Activated effector memory CD4-positive, alpha-beta T cell treated with Interleukin-2 at 50 U/mL for 16 hours (primary cell): Measurements from ENCODE around the gene DVL3.
A peak's percentile ranks its signal among the peaks of the same experiment; 100 is the strongest.

ENCODE experiments used
- DNase-seq: peaks from one replicate; pipeline ENCODE4 v3.0.0-alpha.2; 2020

The DVL3 gene

DNA sequence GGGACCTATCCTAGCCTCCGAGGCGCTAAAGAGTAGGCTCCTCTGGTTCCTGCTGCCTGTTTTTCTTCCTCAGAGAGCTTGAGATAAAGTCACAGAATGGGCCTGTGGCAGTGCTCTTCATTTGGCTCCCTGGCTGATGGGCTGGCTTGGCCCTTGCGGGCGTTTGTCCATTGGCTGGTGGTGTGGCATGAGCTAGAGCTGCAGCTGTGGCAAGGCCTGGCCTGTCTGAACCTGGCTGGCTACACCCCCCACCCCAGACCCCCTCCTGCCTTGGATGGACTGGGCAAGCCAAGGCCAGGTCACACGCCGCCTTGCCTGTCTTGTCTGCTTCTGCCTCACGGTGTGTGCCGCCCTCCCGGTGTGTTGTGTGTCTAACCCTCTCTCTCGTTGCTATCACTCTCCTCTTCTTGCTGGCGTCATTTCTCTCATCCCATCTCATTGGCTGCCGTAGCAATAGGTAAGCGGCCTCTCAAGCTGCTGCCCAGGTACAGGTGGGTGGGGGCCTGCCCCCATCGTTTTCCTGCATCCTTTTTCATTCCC, 22.7 kb downstream of the DVL3 start:
- no peak for DNase-seq

- no peak for DNase-seq
Observed at GRCh38 chr3:184178521-184179138, 23.5 kb downstream of the DVL3 start.

DNA sequence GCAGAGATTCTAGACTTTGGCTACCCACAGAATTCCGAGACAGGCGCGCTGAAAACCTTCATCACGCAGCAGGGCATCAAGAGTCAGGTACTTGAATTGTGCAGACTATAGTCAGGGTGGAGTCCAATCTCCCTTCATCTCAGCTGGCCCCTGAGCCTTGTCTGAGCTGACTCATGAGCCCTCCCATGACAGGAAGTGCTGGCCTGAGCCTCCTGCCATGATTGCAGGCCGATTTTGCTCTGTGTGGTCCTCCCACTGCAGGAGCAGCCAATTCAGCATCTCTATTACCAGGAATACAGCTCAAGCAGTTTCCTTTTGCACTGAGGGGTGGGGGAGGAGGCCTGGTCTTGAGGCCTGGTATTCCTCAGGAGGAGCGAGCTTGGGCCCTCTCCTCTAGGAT, 25.0 kb downstream of the DVL3 start:
- DNase-seq: no peak

- DNase-seq: no peak
Observed at GRCh38 chr3:184181596-184181995, 26.4 kb downstream of the DVL3 start.

GRCh38 chr3:184183679-184184078, 28.5 kb downstream of the DVL3 start:
- DNase-seq: no peak

DNA sequence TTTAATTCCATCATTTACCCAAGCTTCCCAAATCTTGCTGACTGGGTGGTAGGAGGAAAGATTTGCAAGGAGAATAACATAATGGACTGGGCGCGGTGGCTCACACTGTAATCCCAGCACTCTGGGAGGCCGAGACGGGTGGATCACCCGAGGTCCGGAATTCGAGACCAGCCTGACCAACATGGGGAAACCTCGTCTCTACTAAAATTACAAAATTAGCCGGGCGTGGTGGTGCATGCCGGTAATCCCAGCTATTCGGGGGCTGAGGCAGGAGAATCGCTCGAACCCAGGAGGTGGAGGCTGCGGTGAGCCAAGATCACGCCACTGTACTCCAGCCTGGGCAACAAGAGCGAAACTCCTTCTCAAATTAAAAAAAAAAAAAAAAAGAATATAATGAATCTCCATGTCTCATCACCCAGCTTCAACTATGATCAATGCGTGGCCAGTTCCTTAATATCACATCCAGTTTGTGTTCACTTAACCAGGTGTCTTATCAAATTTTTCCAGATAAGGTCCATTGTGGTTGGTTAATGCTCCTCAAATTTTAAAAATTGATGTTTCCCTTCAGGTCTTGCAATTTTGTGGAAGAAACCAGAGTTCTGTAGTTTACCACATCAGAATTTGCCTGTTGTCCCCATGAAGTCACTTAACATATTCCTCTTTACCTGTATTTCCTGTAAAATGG, 29.5 kb downstream of the DVL3 start:
- DNase-seq: no peak

DNA sequence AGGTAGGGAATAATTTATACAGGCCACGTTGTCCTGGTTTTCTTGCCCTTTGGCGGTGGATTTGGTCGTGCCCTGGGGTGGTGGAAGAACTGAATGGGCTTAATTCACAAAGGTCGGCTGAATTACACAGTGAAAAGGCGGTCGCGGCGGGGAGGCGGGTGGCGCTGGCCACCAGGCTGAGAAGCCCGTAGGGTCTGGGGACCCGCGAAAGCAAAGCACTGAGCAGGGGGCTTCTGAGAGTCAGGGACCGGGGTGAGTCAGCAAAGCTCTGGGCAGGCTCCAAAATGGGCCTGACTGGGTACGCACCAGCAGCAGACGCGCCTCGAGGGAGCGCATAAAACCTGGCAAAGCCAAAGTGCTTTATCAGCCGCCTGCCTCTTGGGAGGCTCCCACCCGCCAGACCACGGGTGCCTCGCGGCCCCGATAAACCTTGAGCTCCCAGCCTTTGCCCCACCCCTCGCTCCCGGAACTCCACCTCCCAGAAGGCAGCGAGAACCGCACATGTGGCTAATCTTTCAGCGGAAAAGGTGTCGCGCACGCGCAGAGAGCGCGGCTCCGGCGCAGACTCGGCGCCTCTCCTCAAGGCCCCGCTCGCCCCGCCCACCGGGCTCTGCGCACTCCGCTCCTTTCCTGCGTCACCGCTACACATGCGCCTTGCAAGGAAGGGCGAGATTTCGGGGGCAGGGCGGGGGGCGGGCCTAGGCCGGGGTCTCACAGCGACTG, 30.4 kb downstream of the DVL3 start:
- DNase-seq: peak; percentile 100

- no peak for DNase-seq
Observed at GRCh38 chr3:184186184-184186901, 31.2 kb downstream of the DVL3 start, which contains the start of gene ABCF3. TSS of gene ABCF3 (plus strand) at chr3:184186199. CDS start at chr3:184186208, 9 bp downstream.

DNA sequence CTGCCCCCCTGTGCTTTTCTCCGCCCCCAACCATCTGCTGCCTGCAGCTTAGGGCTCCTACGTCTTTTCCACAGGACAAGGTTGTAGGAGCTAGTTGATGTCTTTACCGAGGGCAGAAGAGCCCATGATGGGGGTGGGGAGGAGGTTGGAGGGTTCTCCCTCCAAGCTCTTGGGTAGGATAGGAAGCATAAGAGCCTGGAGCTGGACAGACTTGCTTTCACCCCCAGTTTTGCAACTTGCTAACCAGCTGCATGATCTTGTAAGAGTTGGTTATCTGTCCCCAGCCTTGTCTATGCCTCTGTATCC, 31.7 kb downstream of the DVL3 start:
- no peak for DNase-seq

GRCh38 chr3:184188080-184188479, 32.9 kb downstream of the DVL3 start:
- DNase-seq: no peak

- no peak for DNase-seq
Observed at GRCh38 chr3:184189421-184189820, 34.2 kb downstream of the DVL3 start.

GRCh38 chr3:184192889-184193288, 37.7 kb downstream of the DVL3 start:
- no peak for DNase-seq

- no peak for DNase-seq
Observed at GRCh38 chr3:184193991-184194539, 38.9 kb downstream of the DVL3 start.

DNA sequence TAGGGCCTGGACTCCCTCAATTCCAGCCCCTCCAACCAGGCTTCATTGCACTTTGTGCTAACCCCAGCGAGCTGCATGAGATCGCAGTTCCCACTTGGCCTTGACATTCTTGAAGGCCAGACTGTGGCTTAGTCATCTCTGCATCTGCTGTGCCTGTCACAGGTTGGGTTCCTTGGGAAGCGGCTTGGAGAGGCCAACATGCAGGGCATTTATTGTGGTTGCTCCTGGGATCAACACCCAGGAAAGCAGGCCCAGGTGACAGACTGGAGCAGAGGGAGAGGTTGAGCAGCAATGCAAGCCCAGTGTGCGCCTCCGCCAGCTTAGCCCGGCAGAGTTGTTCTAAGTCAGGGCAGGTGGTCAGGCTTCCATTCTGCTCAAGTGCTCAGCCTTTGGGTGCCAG, 41.4 kb downstream of the DVL3 start:
- no peak for DNase-seq

DNA sequence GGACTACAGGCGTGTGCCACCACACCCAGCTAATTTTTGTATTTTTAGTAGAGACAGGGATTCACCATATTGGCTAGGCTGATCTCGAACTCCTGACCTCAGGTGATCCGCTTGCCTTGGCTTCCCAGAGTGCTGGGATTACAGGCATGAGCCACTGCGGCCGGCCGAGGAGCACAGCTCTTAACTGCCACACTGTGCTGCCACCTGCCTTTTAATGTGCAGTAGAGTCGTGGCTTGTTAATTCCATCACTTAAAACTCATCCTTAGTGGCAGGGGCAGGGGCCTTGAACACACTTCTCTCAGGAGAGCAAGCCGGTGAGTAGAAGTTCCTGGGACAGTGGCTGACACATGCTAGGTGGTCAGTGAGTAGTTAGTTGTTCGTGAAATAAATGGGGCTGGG, 43.3 kb downstream of the DVL3 start:
- no peak for DNase-seq

DNA sequence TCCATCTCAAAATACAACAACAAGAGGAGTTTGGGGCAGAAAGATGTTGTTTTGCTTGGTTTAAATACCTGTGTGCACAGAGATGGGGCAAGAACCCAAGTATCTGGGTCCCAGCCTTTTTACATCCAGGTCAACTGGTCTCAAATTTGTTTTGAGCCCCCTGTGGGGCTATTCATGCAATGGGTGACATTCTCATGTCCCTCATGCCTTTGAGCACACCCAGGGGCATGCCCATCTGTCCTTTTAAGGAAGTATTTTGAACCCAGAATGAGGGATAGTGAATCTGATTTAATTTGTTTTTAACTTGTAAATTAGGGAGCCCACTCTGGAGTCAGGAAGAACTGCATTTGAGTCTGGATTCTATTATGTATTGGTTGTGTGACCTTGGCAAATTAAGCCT, 45.6 kb downstream of the DVL3 start:
- no peak for DNase-seq

GRCh38 chr3:184203526-184203925, 48.3 kb downstream of the DVL3 start:
- DNase-seq: no peak

DNA sequence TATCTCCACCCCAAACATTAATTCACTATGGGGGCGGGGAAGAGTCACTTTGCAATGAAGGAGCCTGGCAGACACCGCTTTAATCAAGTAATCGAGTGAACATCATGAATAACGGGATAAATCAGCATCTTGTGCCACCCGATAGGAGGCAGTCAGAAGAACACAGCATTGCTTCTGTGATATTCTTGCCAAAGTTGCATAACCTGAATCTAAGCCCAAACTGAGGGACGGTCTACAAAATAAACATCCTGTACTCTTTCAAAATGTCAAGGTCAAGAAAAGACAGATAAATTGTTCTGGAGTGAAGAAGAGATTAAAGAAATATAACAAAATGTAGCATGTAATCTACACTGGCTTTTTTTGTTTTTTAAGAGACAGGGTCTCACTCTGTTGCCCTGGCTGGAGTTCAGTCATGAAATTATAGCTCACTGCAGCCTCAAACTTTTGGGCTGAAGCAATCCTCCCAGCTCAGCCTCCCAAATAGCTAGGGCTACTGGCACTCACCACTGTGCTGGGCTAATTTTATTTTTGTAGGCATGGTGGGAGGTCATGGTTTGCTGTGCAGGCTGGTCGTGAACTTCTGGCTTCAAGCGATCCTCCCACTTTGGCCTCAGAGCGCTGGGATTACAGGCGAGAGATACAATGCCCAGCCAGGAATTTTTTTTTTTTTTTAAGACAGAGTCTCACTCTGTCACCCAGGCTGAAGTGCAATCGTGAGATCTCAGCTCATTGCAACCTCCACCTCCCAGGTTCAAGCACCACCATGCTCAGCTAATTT, 54.2 kb downstream of the DVL3 start:
- no peak for DNase-seq

- DNase-seq: no peak
Observed at GRCh38 chr3:184211297-184211696, 56.1 kb downstream of the DVL3 start.

DNA sequence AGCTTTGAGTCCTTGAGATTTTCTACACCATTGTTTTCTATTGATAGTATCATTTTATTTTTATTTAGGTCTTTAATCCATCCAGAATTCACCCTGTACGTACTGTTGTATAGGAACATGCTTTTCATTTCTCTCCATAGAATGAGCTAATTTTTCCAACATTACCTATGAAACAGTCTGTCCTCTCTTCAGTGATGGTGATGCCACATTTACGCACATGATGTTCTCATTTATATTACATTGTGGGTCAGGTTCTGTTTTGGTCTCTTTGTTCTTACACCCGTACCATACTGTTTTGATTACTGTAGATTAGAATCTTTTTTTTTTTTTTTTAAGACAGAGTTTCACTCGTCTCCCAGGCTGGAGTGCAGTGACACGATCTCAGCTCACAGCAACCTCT, 56.5 kb downstream of the DVL3 start:
- DNase-seq: no peak

GRCh38 chr3:184218814-184219213, 63.6 kb downstream of the DVL3 start:
- no peak for DNase-seq

- DNase-seq: no peak
Observed at GRCh38 chr3:184222521-184222920, 67.3 kb downstream of the DVL3 start.
